Fibroblast of pulmonary artery (primary cell): Measurements from ENCODE around the gene ZNF296.

Experiments used
- DNase-seq: peaks from one replicate; pipeline ENCODE4 v3.0.0-alpha.2; 2010; ENCODE audit warnings: low read depth
- H3K4me3 ChIP-seq: replicated peaks from 2 replicates; pipeline ENCODE4 v1.5.1; 2011; ENCODE audit warnings: low read depth, mild to moderate bottlenecking, control low read depth, low read length, moderate library complexity
- CTCF ChIP-seq: IDR thresholded peaks from 2 replicates; pipeline ENCODE4 v1.5.1; 2011; ENCODE audit warnings: mild to moderate bottlenecking, control low read depth, low read length, inconsistent platforms; ENCODE audit errors: missing control alignments

Gene ZNF296

DNA sequence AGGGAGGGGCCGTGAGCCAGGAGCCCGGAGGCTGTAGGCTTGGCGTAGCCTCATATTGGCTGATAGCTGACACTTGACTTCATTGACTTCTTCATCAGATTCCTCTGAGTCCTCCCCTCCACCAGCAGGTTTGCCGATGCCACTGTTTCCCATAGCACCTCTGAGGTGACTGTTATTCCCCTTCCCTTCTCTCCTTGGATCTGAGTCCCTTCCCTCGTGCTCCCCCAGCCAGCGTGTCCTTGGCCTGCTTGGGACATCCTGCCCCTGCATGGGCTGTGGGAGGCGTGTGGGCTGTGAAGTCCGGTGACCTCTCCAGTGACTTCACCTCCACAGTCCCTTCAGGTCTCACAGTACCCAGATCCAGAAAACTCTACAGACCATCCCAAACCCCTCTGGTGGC is 25.5 kb upstream of the ZNF296 start:
- no peak for TF ChIP-seq CTCF
- H3K4me3 ChIP-seq: no peak overlapping the region
- no peak for DNase-seq

DNA sequence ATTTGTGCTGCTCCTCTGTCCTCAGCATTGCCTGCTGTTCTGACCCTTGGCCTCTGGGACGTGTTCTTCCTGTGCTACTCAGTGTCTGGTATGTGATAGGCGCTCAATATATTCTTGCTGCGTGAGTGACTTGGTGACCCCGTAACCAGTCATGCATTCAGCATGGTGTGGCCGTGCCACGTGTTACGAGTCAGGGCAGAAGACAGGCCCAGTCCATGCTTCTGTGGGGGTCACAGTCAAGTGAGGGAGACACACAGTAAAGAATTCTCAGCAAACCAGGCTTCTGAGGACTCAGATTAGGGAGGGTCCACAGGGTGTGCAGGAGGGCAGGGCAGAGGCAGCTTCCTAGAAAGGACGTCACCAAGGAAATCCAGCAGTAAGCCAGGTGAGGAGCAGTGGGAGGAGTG is 24.6 kb upstream of the ZNF296 start:
- TF ChIP-seq CTCF: no peak
- DNase-seq: no peak
- H3K4me3 ChIP-seq: no peak overlapping the region

DNA sequence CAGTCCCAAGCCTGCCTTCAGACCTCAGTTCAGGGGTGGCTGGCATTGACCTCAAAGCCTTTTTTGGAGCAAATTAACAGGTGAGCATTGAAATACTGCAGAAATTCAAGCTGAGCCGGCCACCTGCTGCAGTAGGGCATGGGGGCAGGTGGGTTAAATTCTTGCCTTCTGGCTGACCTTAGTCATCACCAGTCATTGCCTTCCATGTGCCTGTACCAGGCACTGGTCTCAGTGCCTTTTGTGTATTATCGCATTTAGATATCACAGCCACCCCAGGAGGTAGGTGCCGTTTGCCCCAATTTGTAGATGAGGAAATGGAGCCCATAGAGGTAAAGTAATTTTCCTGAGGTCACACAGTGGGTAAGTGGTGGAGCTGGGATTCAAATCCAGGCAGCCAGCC is 23.9 kb upstream of the ZNF296 start:
- no peak for TF ChIP-seq CTCF
- no peak overlapping the region for H3K4me3 ChIP-seq
- no peak for DNase-seq

DNA sequence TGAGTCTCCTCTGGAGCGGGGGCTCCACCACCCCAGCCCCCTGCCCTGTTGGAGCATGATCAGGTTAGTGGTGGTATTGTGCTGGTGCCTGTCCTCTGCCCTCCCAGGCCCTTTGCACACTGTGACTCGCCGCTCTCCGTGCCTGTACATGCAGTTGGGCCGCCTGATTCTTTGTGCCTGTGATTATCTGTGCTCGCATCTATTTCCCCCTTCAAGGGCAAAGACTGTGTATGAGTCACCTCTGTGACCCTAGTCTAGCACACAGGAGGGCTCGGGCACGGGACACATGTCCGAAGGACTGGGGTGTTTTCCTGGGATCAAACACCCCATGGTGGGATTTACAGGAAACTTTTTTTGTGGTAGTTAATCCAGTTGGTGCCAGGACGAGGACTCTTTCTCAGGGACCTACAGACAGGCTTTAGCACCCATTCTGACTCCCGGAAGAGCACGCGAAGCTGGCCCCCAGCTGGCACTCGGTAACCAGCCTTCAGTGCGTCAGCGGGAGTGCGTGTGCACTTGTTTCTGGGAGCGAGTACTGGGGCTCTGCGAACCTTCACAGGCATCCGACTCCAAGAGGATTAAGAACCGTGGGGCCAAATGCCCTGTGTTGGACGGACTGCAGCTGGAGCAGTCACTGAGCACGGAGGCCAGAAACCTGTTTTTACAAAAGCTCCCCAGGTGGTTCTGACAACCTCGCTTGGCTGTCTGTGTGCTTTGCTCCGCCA is 23.4 kb upstream of the ZNF296 start:
- no peak overlapping the region for H3K4me3 ChIP-seq
- no peak for TF ChIP-seq CTCF
- no peak for DNase-seq

DNA sequence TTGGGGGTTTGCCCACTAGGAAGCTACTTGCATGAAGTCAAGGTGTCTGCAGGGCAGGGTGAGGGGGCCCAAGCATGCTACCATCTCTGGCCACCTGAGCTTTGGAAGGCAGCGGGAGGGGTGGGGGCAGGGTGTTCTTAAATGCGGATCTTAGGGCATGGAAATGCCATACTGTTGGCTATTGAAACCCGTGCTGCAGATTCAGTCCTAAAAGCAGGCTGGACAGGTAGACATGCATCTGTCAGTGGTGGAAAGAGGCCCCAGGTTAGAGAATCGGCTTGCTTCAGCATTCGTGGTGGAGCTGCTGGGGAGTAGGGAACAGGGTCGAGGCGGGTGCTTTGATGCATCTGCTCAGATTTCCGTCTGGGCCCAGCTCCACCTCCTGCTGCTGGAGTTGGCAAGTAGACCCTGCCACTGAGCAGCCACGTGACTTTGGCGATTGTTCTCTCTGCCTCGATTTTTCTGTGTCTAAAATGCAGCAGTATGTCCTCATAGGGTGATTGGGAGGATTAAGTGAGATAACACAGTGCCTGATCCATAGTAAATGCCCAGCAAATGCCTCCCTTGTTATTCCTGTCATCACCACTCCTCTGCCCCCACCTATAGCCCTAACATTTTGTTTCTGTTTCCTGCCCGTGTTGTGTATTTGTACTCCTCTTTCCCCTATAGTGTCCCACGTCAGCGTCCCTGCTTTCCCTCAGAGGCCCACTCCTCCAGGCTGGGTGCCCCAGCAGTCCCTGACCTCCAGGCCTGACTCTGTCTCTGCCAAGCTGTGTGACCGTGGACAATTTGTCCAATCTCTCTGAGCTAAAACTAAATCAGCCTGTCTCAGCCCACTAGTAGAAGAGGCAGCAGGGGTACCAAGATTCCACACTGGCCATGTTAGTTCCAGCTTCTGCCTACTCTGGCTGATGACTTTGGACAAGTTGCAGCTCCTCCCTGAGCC is 22.5 kb upstream of the ZNF296 start:
- peak overlapping the region; percentile 25 for H3K4me3 ChIP-seq
- no peak for TF ChIP-seq CTCF
- peak; percentile 72 for DNase-seq

- TF ChIP-seq CTCF: no peak
These were observed 21.7 kb upstream of the ZNF296 start for GRCh38 chr19:45097776-45098520.

More at GRCh38 chr19:45097776-45098520, 21.7 kb upstream of the ZNF296 start:
- DNase-seq: peak; percentile 92
- H3K4me3 ChIP-seq: peak overlapping the region; percentile 25
